T-helper 9 cell (primary cell): Measurements from ENCODE around the gene LHFPL3.
"Not testable (repeated sequence)": the region's sequence is repeated elsewhere in the genome, so short reads cannot be mapped to it uniquely, and the experiment has no call there.

Experiments
- DNase-seq: peaks from one replicate; pipeline ENCODE4 v3.0.0-alpha.2; 2020

The LHFPL3 gene

DNA sequence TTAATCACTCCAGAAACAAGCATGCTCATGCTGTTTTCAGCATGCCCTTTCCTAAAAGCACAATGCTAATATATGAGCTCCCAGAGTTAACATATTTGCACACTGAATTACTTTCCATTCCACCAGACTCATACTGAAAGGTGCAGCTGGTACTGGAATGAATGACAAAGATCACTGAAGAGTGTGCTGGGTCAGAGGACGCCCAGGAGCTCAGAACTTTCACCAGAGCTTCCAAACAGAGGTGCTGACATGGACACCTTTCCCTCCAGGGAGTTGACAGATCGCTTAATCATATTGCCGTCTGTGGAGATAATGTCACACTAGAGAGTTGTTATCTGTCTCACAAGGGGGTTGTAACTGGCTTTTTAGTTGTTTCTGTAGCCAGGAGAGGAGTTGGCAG lies 292.9 kb downstream of the LHFPL3 start:
- DNase-seq = no peak

DNA sequence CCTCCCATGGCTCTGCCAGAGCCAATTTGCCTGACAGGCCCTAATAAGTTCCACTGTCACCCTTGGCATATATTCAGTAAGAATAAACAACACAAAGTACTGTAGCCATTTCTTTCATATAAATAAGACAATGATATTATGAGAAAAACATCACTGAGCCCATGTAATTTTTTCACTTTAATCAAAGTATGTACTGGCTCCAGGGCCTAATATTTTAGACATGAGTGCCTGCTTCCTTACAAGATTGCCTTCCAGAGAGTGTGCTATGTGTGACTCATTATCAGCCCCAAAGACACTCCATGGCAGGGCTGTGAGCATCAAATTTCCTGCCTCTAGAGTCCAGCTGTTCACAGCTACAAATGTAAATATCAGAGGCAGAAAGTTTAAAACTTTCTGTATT lies 297.6 kb downstream of the LHFPL3 start:
- DNase-seq = no peak

DNA sequence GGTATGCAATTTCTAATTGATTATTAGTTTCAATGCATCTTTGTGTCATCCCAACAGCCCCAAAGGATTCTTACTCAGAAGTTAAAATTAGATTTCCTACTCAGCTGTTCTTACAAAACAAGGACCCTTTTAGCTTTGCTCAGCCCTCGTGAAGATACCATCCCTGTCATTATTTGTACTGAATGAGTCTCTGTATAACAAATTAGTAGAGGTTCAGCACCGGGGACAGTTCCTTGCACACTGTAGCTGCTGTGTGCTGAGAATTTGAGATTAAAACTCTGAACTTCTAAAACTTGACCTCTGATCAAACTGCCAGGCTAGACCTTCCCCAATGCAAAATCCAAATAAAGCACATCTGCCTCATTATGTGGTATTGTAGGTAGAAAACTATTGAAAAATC lies 299.1 kb downstream of the LHFPL3 start:
- no peak for DNase-seq

GRCh38 chr7:104628017-104628416 lies 299.6 kb downstream of the LHFPL3 start:
- no peak for DNase-seq

- no peak for DNase-seq
These were observed 301.0 kb downstream of the LHFPL3 start for GRCh38 chr7:104629408-104629807.

GRCh38 chr7:104640506-104640905 lies 312.1 kb downstream of the LHFPL3 start:
- DNase-seq = no peak

GRCh38 chr7:104642560-104642959 lies 314.2 kb downstream of the LHFPL3 start:
- no peak for DNase-seq

DNA sequence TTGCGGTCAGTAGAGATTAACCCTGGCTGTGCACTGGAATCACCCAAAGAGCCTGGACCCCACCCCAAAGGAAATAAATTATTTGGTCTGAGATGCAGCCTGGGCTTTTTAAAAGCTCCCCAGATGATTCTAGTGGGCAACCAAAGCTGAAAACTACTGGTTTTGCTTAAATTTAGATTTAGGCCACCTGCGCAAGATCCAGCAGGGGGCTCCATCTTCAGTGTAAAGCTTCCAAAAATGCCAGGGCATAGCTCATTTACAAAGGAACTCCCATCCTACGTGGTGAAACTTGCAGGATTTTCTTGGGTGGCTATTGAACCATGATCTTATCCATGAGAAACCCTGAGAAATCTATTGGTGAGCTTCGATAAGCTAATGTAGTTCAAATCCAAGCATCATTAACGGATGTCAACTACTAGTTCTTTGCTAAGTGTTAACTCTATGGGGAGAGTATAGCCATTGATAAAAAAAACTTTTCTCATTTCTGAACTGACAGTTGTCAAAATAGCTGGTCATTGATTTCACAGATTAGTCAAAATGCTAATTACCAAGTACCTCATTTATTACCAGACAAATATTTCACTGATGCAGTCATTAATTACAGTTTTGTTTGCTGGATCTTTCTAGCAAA lies 315.3 kb downstream of the LHFPL3 start:
- DNase-seq = no peak

DNA sequence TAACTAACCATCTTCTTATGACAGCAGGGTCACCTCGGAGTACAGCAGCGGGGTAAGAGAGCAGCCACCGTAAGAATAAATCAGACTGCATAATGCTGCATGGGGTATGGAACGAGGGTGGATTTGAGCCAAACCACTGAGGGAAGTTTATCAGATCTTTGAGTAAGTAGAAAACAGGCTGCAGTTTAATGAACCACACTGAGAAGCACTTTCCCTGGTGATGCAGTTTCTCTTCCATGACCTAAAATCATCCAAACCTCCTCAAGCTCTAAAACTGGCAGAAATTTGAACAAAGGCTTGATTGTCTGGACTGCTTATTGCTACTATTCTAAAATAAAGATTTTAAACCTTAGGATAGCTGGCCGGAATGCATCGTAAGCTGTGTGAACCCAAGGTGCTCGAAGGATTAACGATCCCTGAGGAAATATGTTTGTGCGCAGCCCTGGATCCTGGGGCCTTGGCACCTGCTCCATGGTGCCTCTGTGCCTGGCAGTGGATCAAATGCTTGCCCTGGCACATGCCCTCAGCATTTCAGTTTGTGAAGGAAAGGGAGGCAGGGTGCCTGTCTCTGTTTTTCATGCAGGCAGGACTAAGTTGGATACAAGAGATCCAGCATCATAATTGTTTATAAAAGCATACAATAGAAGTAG lies 322.7 kb downstream of the LHFPL3 start:
- DNase-seq = no peak

GRCh38 chr7:104652434-104652833 lies 324.0 kb downstream of the LHFPL3 start:
- no peak for DNase-seq

GRCh38 chr7:104652865-104653264 lies 324.5 kb downstream of the LHFPL3 start:
- no peak for DNase-seq

DNA sequence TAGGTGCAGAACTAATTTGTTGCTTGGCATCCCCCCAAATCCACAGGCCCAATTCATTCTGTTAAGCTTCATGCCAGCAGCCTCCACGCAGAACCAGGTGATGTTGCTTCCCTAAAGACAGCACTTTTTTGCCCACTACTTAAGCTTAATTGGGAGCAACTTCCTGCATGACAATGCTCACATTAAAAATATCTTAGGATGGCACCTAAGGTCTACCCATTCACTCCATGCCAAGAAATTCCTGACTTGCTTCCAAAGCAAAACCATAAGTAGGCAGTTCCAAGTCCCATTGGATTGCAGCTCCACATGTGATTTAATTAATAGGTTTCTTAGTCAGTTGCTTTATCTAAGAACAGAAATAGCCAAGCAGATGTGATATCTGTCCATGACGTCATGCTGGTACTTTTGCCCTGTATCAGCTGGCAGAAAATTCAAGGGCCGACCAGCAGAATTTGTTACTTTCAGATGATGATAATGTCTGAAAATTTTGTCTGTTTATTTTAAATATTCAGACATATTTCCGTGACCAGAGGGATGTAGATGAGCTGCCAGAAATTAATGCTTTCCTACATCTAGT lies 325.5 kb downstream of the LHFPL3 start:
- no peak for DNase-seq

DNA sequence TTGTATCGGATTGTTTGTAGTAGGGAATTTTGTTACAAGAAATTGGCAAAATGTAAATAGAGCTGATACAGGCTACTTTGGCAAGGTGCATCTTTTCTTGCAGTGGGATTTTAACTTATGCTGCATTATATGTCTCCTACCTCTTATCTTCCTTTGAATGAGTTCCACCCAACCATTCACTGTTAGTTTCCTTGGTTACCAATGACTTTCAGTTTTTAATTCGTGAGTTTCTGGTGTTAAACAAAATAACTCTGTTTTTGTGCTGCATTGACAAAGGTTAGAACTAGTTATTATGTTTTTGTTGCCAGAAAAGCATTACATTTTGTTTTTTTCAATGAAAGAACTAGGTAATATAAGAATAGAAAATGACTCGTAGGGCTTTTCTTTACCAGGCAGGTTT lies 327.2 kb downstream of the LHFPL3 start:
- no peak for DNase-seq

GRCh38 chr7:104656467-104656866 lies 328.1 kb downstream of the LHFPL3 start:
- DNase-seq = no peak

- no peak for DNase-seq
These were observed 328.7 kb downstream of the LHFPL3 start for GRCh38 chr7:104657134-104657533.

DNA sequence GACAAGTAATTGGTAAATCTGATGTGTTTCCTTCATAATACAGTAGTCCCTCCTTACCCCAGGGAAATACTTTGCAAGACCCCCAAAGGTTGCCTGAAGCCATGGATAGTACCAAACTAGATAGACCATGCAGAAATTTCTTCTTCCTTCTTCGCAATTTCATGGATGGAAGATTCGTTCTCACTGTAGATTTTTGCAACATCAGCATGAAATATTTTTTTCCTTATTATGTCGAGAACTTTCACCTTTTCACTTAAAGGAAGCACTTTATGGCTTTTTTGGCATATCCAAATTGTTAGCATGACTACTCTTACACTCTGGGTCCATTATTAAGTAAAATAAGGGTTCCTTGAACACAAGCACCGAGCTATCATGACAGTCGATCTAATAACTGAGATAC lies 333.2 kb downstream of the LHFPL3 start:
- no peak for DNase-seq

- DNase-seq = no peak
These were observed 336.2 kb downstream of the LHFPL3 start for GRCh38 chr7:104664648-104665047.

DNA sequence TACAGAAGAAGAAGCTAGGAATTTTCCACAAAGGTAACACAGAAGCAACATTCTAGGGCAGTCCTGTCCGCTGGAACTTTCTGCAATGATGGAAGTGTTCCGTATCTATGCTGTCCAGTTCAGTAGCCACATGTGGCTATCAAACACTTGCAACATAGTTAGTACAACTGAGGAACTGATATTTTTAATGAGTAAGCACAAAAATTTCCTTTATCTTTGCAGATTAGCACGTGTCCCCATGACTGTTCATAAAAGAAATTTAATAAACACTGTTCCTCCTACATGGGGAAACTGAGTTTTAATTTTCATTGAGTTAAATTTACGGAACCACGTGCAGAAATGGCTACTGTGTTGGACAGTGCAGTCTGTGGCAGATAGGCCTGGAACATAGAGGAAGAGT lies 349.2 kb downstream of the LHFPL3 start:
- no peak for DNase-seq

- no peak for DNase-seq
These were observed 350.7 kb downstream of the LHFPL3 start for GRCh38 chr7:104679085-104679484.

DNA sequence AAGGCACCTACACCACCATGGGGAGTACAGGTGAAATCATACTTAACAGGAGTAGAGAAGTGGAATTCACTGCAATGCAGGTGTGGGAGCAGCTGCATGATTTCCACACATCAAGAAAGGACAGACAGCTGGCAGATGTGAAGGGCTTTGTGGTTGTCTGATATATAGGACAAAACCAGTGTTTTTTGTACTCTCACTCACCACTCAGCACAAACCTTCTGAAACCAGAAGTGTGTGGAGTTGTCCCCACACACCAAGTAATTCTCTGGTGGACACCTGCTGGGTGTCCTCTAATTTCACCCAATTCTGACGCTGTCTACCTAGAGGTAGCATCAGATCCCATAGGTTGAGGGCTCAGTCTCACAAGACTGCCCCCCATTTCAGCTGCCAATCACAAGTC lies 357.9 kb downstream of the LHFPL3 start:
- no peak for DNase-seq

GRCh38 chr7:104694710-104695109 lies 366.3 kb downstream of the LHFPL3 start:
- no peak for DNase-seq

DNA sequence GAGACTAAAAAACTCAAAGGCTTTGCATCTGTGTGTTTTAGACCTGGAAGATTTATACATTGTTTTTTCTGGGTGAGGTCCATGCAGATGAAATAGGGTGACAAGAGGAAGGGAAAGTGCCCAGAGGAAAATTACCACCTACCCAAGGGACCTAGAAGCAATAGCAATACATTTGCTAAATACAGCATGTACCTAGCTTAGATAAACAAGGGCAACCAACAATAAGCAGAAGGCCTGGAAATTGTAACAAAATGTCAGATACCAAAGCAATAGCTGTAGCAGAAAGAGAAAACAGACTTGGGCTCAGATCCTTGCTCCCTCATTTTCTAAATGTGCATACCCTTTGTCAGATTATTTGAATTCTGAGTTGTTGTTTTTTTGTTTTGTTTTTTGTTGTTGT lies 367.2 kb downstream of the LHFPL3 start:
- no peak for DNase-seq

DNA sequence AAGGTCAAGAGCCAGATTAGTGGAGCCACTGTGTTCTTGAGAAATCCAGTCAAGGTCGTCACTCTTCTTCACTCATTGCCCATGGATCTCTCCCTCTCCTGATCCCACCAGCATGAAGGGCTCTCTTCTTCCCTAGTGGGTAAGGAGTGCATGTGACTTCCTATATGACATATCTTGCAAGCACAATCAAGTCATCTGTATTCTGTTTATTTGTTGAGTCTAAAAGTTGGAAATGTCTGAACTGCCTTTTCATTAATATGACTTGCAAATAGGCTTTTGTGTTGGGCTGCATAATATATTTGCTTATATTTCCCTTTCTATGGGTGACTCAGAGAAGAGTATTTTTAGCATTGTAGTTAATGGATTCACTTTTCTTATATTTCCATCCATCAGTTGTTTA lies 371.9 kb downstream of the LHFPL3 start:
- no peak for DNase-seq

DNA sequence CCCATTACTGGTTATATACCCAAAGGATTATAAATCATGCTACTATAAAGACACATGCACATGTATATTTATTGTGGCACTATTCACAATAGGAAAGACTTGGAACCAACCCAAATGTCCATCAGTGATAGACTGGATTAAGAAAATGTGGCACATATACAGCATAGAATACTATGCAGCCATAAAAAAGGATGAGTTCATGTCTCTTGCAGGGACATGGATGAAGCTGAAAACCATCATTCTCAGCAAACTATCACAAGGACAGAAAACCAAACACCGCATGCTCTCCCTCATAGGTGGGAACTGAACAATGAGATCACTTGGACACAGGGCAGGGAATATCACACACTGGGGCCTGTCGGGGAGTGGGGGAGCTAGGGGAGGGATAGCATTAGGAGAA lies 392.6 kb downstream of the LHFPL3 start:
- DNase-seq = not testable (repeated sequence)

DNA sequence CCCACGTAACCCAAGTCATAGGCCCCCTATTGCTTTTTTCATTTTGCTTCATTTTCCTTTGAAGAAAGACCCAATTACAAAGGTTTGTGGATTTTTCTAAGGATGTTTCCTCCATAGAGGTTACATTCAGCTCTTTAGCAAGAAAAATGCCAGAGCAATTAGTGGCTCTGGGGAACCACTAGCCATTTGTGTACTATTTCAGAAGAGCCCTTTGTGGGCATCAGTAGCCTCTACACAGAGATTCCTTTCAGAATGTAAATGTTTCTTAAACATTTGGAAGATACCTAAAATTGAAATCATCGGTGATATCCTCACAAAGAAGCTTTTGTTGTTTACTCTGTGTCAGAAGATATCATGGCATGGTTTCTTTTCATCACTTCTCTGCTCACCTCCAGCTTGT lies 394.6 kb downstream of the LHFPL3 start:
- DNase-seq = no peak
